GM21447 (cell line): Measurements from ENCODE around the gene NKAIN2.

Source experiments
- ATAC-seq: cut with Tn5 transposase; IDR thresholded peaks from one replicate; pipeline ENCODE4 v1.9.1; 2021; ENCODE audit not compliant: unreplicated experiment

Gene NKAIN2

GRCh38 chr6:123806561-123806960 is 2.9 kb downstream of the NKAIN2 start:
- no peak for ATAC-seq

GRCh38 chr6:123808556-123808955 is 4.9 kb downstream of the NKAIN2 start:
- no peak for ATAC-seq

- no peak for ATAC-seq
Measured at GRCh38 chr6:123810214-123810613, 6.5 kb downstream of the NKAIN2 start.

- no peak for ATAC-seq
Measured at GRCh38 chr6:123810948-123811347, 7.3 kb downstream of the NKAIN2 start.

GRCh38 chr6:123811378-123811777 is 7.7 kb downstream of the NKAIN2 start:
- ATAC-seq: no peak

GRCh38 chr6:123812621-123813020 is 9.0 kb downstream of the NKAIN2 start:
- ATAC-seq: no peak

- no peak for ATAC-seq
Measured at GRCh38 chr6:123821112-123821511, 17.4 kb downstream of the NKAIN2 start.

GRCh38 chr6:123829302-123829953 is 25.8 kb downstream of the NKAIN2 start:
- no peak for ATAC-seq

GRCh38 chr6:123830120-123830519 is 26.5 kb downstream of the NKAIN2 start:
- no peak for ATAC-seq

GRCh38 chr6:123838505-123839234 is 35.0 kb downstream of the NKAIN2 start:
- no peak for ATAC-seq

GRCh38 chr6:123841067-123841896 is 37.6 kb downstream of the NKAIN2 start:
- no peak for ATAC-seq

- ATAC-seq: no peak
Measured at GRCh38 chr6:123844011-123844410, 40.3 kb downstream of the NKAIN2 start.

GRCh38 chr6:123848347-123848746 is 44.7 kb downstream of the NKAIN2 start:
- no peak for ATAC-seq

- no peak for ATAC-seq
Measured at GRCh38 chr6:123849406-123849805, 45.7 kb downstream of the NKAIN2 start.

- ATAC-seq: no peak
Measured at GRCh38 chr6:123850555-123850954, 46.9 kb downstream of the NKAIN2 start.

GRCh38 chr6:123854201-123854600 is 50.5 kb downstream of the NKAIN2 start:
- ATAC-seq: no peak

GRCh38 chr6:123855506-123855905 is 51.8 kb downstream of the NKAIN2 start:
- ATAC-seq: no peak

GRCh38 chr6:123859291-123859690 is 55.6 kb downstream of the NKAIN2 start:
- no peak for ATAC-seq

GRCh38 chr6:123869334-123869733 is 65.7 kb downstream of the NKAIN2 start:
- no peak for ATAC-seq

GRCh38 chr6:123873974-123874373 is 70.3 kb downstream of the NKAIN2 start:
- ATAC-seq: no peak

- no peak for ATAC-seq
Measured at GRCh38 chr6:123875784-123876183, 72.1 kb downstream of the NKAIN2 start.

GRCh38 chr6:123879749-123880148 is 76.1 kb downstream of the NKAIN2 start:
- ATAC-seq: no peak
